ENCODE data around the gene USP1.

DNA sequence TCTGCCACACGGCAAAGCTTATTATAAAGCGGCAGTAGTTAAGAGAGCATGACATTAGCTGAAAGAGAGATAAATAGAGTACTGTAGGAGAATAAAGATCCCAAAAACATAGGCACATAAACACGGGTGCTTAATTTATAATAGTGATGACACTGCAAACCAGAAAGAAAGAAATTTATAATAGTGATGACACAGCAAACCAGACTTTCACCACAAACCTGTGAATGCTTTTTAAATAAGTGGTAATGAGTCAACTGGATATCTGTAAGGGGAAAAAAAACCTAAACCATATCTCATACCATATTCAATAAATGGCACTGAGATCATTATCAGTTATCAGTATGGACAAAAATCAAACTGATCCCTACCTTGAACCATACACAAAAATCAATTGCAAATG, 25.5 kb downstream of the USP1 start:
- TF ChIP-seq POLR2A (IDR thresholded peaks at IDR 0.05) (no peak), CTCF (IDR thresholded peaks at IDR 0.05) (no peak), EP300 (IDR thresholded peaks at IDR 0.05) (no peak)
